Measurements from ENCODE around the gene CACNA2D3. TPM values are rescaled to one million over a fixed set of nuclear protein-coding genes. Genes with fewer than 3 reads are reported as not detected.

Gene CACNA2D3
- total and polyA plus RNA-seq, 4 donors, result 0.38 to 2.5 (median 1.1) TPM

DNA sequence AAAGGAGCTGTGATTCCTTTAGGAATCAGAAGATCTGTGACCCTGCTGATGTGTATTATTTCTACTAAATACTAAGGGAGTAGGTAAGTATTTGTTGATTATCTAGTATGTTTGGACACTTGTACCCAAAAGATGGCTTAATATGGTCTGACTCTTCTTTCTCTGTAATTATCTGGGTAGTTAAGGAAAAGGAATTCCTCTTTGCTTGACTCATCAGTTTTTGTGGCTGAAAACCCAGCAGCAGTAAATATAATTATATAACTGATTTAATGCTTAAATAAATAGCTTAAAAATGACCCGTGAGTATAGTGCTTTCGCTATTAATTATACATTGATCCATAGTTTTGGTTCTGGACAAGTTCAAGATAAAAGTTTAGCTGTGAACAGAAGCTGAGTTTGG lies 649.7 kb downstream of the CACNA2D3 start:
- ATAC-seq (ENCODE audit: insufficient read depth, low FRiP score) (no peak), DNase-seq (no peak)
- H3K27me3 ChIP-seq (ENCODE audit: control insufficient read depth in 3 of 3, insufficient read depth in 3 of 3, low read length in 2 of 3), result peaks cover 0 to 6% (median 3%) of the 10 kb centered on the region in 3 donors
- 90 to 93% methylated on average over 2 of the region's 2 CpGs for WGBS, 2 donors
- no peaks in the 10 kb centered on the region for H3K36me3 ChIP-seq (ENCODE audit: control insufficient read depth in 4 of 4, insufficient read depth in 4 of 4, low read length in 4 of 4)
- H3K4me1 ChIP-seq (ENCODE audit: control insufficient read depth in 5 of 5, insufficient read depth in 5 of 5, low read length in 5 of 5), result no peaks in the 10 kb centered on the region
- H3K4me3 ChIP-seq, result no peak overlapping the region
- H3K27ac ChIP-seq (ENCODE audit: low read depth in 1 of 2, low read length in 1 of 2), result no peak overlapping the region
- no peak overlapping the region for H3K9ac ChIP-seq (ENCODE audit: insufficient read depth in 1 of 2, low read length in 2 of 2)
- no peaks in the 10 kb centered on the region for H3K9me3 ChIP-seq (ENCODE audit: control insufficient read depth in 4 of 4, insufficient read depth in 3 of 4, low read length in 3 of 4)
- TF ChIP-seq, protein P1, sequence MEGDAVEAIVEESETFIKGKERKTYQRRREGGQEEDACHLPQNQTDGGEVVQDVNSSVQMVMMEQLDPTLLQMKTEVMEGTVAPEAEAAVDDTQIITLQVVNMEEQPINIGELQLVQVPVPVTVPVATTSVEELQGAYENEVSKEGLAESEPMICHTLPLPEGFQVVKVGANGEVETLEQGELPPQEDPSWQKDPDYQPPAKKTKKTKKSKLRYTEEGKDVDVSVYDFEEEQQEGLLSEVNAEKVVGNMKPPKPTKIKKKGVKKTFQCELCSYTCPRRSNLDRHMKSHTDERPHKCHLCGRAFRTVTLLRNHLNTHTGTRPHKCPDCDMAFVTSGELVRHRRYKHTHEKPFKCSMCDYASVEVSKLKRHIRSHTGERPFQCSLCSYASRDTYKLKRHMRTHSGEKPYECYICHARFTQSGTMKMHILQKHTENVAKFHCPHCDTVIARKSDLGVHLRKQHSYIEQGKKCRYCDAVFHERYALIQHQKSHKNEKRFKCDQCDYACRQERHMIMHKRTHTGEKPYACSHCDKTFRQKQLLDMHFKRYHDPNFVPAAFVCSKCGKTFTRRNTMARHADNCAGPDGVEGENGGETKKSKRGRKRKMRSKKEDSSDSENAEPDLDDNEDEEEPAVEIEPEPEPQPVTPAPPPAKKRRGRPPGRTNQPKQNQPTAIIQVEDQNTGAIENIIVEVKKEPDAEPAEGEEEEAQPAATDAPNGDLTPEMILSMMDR (IDR thresholded peaks at IDR 0.05; ENCODE audit: control extremely low read depth, extremely low read depth), result no peak

DNA sequence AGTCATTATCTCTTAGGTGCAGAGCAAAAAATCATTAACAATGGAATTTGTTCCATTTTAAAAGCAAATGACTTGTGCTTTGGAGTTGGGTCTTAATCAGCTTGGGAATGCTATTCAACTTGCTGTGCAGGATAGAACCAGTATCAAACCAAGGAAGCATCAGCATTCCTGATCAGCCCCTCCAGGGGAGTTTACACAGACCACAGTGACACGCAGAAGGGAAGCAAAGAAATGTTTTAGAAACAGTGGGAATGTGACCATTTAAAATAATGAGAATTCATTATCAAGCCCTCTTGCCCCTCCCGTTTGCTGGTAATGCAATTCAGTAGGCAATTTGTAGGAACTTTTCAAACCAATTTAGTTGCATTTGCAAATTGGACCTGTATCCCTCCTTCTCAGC lies 650.4 kb downstream of the CACNA2D3 start:
- no peaks in the 10 kb centered on the region for H3K36me3 ChIP-seq (ENCODE audit: control insufficient read depth in 4 of 4, insufficient read depth in 4 of 4, low read length in 4 of 4)
- H3K4me1 ChIP-seq (ENCODE audit: control insufficient read depth in 5 of 5, insufficient read depth in 5 of 5, low read length in 5 of 5), result no peaks in the 10 kb centered on the region
- no peaks in the 10 kb centered on the region for H3K9me3 ChIP-seq (ENCODE audit: control insufficient read depth in 4 of 4, insufficient read depth in 3 of 4, low read length in 3 of 4)
- no peak overlapping the region for H3K4me3 ChIP-seq
- ATAC-seq (ENCODE audit: insufficient read depth, low FRiP score) (no peak), DNase-seq (no peak)
- peaks cover 0 to 6% (median 3%) of the 10 kb centered on the region in 3 donors for H3K27me3 ChIP-seq (ENCODE audit: control insufficient read depth in 3 of 3, insufficient read depth in 3 of 3, low read length in 2 of 3)
- 82 to 94% methylated on average over 2 of the region's 2 CpGs for WGBS, 2 donors
- H3K27ac ChIP-seq (ENCODE audit: low read depth in 1 of 2, low read length in 1 of 2), result no peak overlapping the region
- H3K9ac ChIP-seq (ENCODE audit: insufficient read depth in 1 of 2, low read length in 2 of 2), result no peak overlapping the region
- TF ChIP-seq, protein P1 (IDR thresholded peaks at IDR 0.05; ENCODE audit: control extremely low read depth, extremely low read depth), result no peak

DNA sequence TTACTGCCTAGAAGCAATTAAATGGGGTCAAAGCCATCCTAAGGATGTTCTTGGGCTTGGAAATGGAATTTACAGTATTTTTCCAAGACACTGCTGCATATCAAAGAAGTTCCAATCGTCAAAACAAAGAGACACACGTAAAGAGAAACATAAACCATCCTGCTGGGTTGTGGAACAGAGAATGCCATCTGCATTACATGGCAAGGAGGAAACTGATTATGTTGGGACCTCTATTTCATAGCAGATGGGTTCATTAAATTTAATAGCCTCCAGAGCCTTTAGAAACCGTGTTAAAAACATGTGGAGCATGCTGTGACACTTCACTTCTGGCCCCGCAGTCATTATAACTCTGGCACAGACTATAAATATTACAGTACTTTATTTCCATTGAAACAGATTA lies 650.9 kb downstream of the CACNA2D3 start:
- H3K4me1 ChIP-seq (ENCODE audit: control insufficient read depth in 5 of 5, insufficient read depth in 5 of 5, low read length in 5 of 5), result no peaks in the 10 kb centered on the region
- TF ChIP-seq, protein P1 (IDR thresholded peaks at IDR 0.05; ENCODE audit: control extremely low read depth, extremely low read depth), result no peak
- H3K27me3 ChIP-seq (ENCODE audit: control insufficient read depth in 3 of 3, insufficient read depth in 3 of 3, low read length in 2 of 3), result peaks cover 0 to 6% (median under 1%) of the 10 kb centered on the region in 3 donors
- no peaks in the 10 kb centered on the region for H3K36me3 ChIP-seq (ENCODE audit: control insufficient read depth in 4 of 4, insufficient read depth in 4 of 4, low read length in 4 of 4)
- no peaks in the 10 kb centered on the region for H3K9me3 ChIP-seq (ENCODE audit: control insufficient read depth in 4 of 4, insufficient read depth in 3 of 4, low read length in 3 of 4)
- no peak overlapping the region for H3K27ac ChIP-seq (ENCODE audit: low read depth in 1 of 2, low read length in 1 of 2)
- peak in 1 of 3 donors; percentile 4 for DNase-seq
- no peak for ATAC-seq (ENCODE audit: insufficient read depth, low FRiP score)
- no peak overlapping the region for H3K9ac ChIP-seq (ENCODE audit: insufficient read depth in 1 of 2, low read length in 2 of 2)
- 63 to 67% methylated on average over 4 of the region's 4 CpGs for WGBS, 2 donors
- H3K4me3 ChIP-seq, result no peak overlapping the region

DNA sequence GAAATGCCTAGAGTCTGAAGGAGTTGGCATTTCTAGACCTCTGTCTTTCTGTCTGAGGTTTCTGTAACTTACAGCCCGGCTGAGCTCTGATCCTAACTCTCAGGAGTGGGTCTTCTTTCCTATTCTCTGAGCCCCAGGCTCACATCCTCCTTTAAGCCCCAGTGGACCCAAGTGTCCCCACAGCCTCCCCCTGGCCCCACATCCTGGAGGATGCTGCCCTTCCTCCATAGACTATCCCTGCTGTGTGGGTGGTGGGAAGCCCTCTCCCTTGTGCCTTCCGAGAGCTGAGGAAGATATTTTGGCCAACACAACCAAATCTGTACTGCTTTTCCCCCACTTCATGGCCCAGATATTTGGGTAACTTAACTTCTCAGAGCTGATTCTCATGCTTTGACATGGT lies 654.2 kb downstream of the CACNA2D3 start:
- DNase-seq, result no peak
- Histone ChIP-seq H3K9me3 (ENCODE audit: control insufficient read depth in 4 of 4, insufficient read depth in 3 of 4, low read length in 3 of 4) (no peaks in the 10 kb centered on the region), H3K27me3 (ENCODE audit: control insufficient read depth in 3 of 3, insufficient read depth in 3 of 3, low read length in 2 of 3) (no peaks in the 10 kb centered on the region), H3K9ac (ENCODE audit: insufficient read depth in 1 of 2, low read length in 2 of 2) (no peak overlapping the region), H3K4me3 (no peak overlapping the region), H3K36me3 (ENCODE audit: control insufficient read depth in 4 of 4, insufficient read depth in 4 of 4, low read length in 4 of 4) (no peaks in the 10 kb centered on the region), H3K4me1 (ENCODE audit: control insufficient read depth in 5 of 5, insufficient read depth in 5 of 5, low read length in 5 of 5) (no peaks in the 10 kb centered on the region), H3K27ac (ENCODE audit: low read depth in 1 of 2, low read length in 1 of 2) (no peak overlapping the region)
- 87 to 97% methylated on average over 2 of the region's 2 CpGs for WGBS, 2 donors
- TF ChIP-seq, protein P1 (IDR thresholded peaks at IDR 0.05; ENCODE audit: control extremely low read depth, extremely low read depth), result no peak
- ATAC-seq (ENCODE audit: insufficient read depth, low FRiP score), result no peak
